ENCODE results near the gene FEN1.

The FEN1 gene

DNA sequence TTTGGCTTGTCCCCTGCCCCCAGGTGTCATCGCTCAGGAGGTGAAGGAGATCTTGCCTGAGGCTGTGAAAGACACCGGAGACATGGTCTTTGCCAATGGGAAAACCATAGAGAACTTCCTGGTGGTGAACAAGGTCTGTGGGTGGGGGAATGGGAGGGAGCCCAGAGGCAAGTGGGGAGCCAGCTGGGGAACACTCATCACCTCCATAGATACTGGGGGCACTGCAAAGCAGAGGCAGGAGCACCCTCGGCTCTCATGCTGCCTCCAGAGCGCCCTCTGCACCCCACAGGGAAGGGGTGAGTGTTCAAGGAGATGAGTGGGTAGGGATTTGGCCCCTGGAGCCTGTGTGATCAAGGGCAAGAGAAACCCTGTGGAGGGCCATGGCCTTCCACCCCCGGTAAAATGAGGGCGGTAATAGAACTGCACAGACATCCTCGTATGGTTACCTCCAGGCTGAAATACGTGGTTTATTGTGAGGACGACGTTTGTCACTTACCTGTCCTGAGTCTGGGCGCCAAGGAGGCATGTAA, 14.3 kb upstream of the FEN1 start:
- ChIA-PET POLR2A (no interaction called here), CTCF (interaction anchor here (1.0 kb wide), 1 partner anchor 31 kb away, joined by 3 read pairs; no protein-coding TSS in a partner anchor)
- no peak for DNase-seq (ENCODE audit: extremely low spot score)
- no peak for TF ChIP-seq HDGF (IDR thresholded peaks at IDR 0.05; ENCODE audit: borderline replicate concordance)
- no peak for TF ChIP-seq ZNF384 (IDR thresholded peaks at IDR 0.05)
- TF ChIP-seq L3MBTL2 (conservative IDR thresholded peaks at IDR 0.05): no peak
- no peak for TF ChIP-seq ELF4 (IDR thresholded peaks at IDR 0.05)
- TF ChIP-seq SUZ12 (IDR thresholded peaks at IDR 0.05): no peak
- no peak for TF ChIP-seq CTBP1 (IDR thresholded peaks at IDR 0.05; ENCODE audit: borderline replicate concordance)
- no peak for TF ChIP-seq FOXK2 (IDR thresholded peaks at IDR 0.05)
- no peak for TF ChIP-seq BHLHE40 (IDR thresholded peaks at IDR 0.05; ENCODE audit: borderline replicate concordance)

DNA sequence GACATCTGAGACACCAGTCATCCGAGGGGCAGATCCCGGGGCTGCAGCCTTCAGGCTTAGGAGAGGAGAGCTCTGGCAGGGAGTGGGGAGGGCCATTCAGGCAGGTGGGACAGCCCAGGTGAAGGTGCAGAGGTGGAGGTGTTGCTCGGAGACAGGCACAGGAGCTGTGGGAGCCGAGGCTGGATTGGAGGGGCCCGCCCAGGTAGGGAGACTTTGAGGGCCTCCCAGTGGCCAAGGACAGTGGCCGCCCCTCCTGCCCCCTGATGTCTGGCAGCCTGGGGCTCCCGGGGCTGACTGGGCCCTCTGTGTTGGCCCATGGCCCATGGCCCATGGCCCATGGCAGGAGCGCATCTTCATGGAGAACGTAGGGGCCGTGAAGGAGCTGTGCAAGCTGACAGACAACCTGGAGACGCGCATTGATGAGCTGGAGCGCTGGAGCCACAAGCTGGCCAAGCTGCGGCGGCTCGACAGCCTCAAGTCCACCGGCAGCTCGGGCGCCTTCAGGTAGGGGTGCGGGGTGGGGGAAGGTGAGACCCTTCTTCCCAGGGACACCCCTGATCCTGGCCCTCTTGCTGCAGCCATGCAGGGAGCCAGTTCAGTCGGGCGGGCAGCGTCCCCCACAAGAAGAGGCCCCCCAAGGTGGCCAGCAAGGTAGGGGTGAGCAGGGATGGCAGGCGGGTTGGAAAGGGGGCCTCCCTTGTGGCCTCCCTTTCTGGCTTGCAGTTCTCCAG, 13.6 kb upstream of the FEN1 start:
- no peak for DNase-seq (ENCODE audit: extremely low spot score)
- CTCF ChIA-PET: interaction anchor here (1.0 to 1.2 kb wide), 2 partner anchors 32 to 35 kb away, joined by 3 read pairs; no protein-coding TSS in a partner anchor
- TF ChIP-seq ZNF384 (IDR thresholded peaks at IDR 0.05) (no peak), NFRKB (IDR thresholded peaks at IDR 0.05) (no peak), BHLHE40 (IDR thresholded peaks at IDR 0.05; ENCODE audit: borderline replicate concordance) (no peak), ELF4 (IDR thresholded peaks at IDR 0.05) (no peak), TARDBP (IDR thresholded peaks at IDR 0.05) (no peak), FOXA1 (IDR thresholded peaks at IDR 0.05) (no peak), HDGF (IDR thresholded peaks at IDR 0.05; ENCODE audit: borderline replicate concordance) (no peak), SUZ12 (IDR thresholded peaks at IDR 0.05) (no peak), SP1 (IDR thresholded peaks at IDR 0.05) (no peak), CTBP1 (IDR thresholded peaks at IDR 0.05; ENCODE audit: borderline replicate concordance) (no peak), ARNT (IDR thresholded peaks at IDR 0.05) (no peak), FOXK2 (IDR thresholded peaks at IDR 0.05) (no peak), FOXM1 (IDR thresholded peaks at IDR 0.05; ENCODE audit: borderline replicate concordance) (no peak)
- TF ChIP-seq, protein P1, sequence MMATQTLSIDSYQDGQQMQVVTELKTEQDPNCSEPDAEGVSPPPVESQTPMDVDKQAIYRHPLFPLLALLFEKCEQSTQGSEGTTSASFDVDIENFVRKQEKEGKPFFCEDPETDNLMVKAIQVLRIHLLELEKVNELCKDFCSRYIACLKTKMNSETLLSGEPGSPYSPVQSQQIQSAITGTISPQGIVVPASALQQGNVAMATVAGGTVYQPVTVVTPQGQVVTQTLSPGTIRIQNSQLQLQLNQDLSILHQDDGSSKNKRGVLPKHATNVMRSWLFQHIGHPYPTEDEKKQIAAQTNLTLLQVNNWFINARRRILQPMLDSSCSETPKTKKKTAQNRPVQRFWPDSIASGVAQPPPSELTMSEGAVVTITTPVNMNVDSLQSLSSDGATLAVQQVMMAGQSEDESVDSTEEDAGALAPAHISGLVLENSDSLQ (IDR thresholded peaks at IDR 0.05): no peak
- POLR2A ChIA-PET: interaction anchor here (1.2 to 1.7 kb wide), 2 partner anchors 11 to 13 kb away, joined by 4 to 10 read pairs; partner anchors contain the start of genes FEN1 and TMEM258

GRCh38 chr11:61779666-61780525, 12.8 kb upstream of the FEN1 start:
- no peak for DNase-seq (ENCODE audit: extremely low spot score)
- ChIA-PET POLR2A (interaction anchor here (0.6 to 1.7 kb wide), 3 partner anchors 10 to 112 kb away, joined by 3 to 10 read pairs (median 4); partner anchors contain the start of genes FEN1 and TMEM258), CTCF (interaction anchor here (0.9 to 1.3 kb wide), 4 partner anchors 28 to 36 kb away, joined by 3 to 6 read pairs (median 4); no protein-coding TSS in a partner anchor)
- TF ChIP-seq FOXM1 (IDR thresholded peaks at IDR 0.05; ENCODE audit: borderline replicate concordance) (no peak), L3MBTL2 (conservative IDR thresholded peaks at IDR 0.05) (no peak), NFRKB (IDR thresholded peaks at IDR 0.05) (no peak), HDGF (IDR thresholded peaks at IDR 0.05; ENCODE audit: borderline replicate concordance) (no peak), SP1 (IDR thresholded peaks at IDR 0.05) (no peak), ARNT (IDR thresholded peaks at IDR 0.05) (no peak), SUZ12 (IDR thresholded peaks at IDR 0.05) (no peak), BHLHE40 (IDR thresholded peaks at IDR 0.05; ENCODE audit: borderline replicate concordance) (no peak), TARDBP (IDR thresholded peaks at IDR 0.05) (no peak), LEF1 (IDR thresholded peaks at IDR 0.05; ENCODE audit: borderline replicate concordance) (no peak), FOXK2 (IDR thresholded peaks at IDR 0.05) (no peak), ELF4 (IDR thresholded peaks at IDR 0.05) (no peak)

- ChIA-PET POLR2A (interaction anchor here (1.2 to 1.7 kb wide), 2 partner anchors 10 to 12 kb away, joined by 4 to 10 read pairs; partner anchors contain the start of genes FEN1 and TMEM258), CTCF (interaction anchor here (0.9 to 1.3 kb wide), 3 partner anchors 29 to 37 kb away, joined by 3 to 6 read pairs (median 4); no protein-coding TSS in a partner anchor)
- DNase-seq (ENCODE audit: extremely low spot score): no peak
- TF ChIP-seq FOXA1 (IDR thresholded peaks at IDR 0.05) (no peak), HDGF (IDR thresholded peaks at IDR 0.05; ENCODE audit: borderline replicate concordance) (no peak), ELF4 (IDR thresholded peaks at IDR 0.05) (no peak)
Measured at GRCh38 chr11:61780581-61781162, 12.0 kb upstream of the FEN1 start.

DNA sequence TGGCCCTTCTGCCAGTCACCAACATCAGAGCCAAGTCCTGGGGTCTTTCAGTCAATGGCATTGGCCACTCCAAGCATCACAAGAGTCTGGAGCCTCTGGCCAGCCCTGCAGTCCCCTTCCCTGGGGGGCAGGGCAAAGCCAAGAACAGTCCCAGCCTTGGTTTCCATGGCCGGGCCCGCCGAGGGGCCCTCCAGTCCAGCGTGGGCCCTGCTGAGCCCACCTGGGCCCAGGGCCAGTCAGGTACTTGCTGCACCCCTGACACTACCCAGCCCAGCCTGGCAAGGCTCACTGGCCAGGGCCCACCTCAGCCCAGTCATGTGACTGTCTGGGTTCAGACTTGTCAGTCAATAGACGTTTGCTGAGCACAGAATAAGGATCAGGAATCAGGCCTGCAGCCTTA, 11.1 kb upstream of the FEN1 start:
- TF ChIP-seq FOXA1 (IDR thresholded peaks at IDR 0.05): no peak
- TF ChIP-seq BHLHE40 (IDR thresholded peaks at IDR 0.05; ENCODE audit: borderline replicate concordance): no peak
- TF ChIP-seq TARDBP (IDR thresholded peaks at IDR 0.05): no peak
- TF ChIP-seq CTBP1 (IDR thresholded peaks at IDR 0.05; ENCODE audit: borderline replicate concordance): no peak
- TF ChIP-seq LEF1 (IDR thresholded peaks at IDR 0.05; ENCODE audit: borderline replicate concordance): no peak
- no peak for TF ChIP-seq FOXK2 (IDR thresholded peaks at IDR 0.05)
- no peak for TF ChIP-seq ARNT (IDR thresholded peaks at IDR 0.05)
- TF ChIP-seq, protein P1 (IDR thresholded peaks at IDR 0.05): no peak
- no peak for TF ChIP-seq L3MBTL2 (conservative IDR thresholded peaks at IDR 0.05)
- TF ChIP-seq HDGF (IDR thresholded peaks at IDR 0.05; ENCODE audit: borderline replicate concordance): no peak
- TF ChIP-seq SUZ12 (IDR thresholded peaks at IDR 0.05): no peak
- no peak for TF ChIP-seq ZNF384 (IDR thresholded peaks at IDR 0.05)
- no peak for TF ChIP-seq SP1 (IDR thresholded peaks at IDR 0.05)
- no peak for TF ChIP-seq FOXM1 (IDR thresholded peaks at IDR 0.05; ENCODE audit: borderline replicate concordance)
- no peak for TF ChIP-seq ELF4 (IDR thresholded peaks at IDR 0.05)
- TF ChIP-seq NFRKB (IDR thresholded peaks at IDR 0.05): no peak
- ChIA-PET CTCF (no interaction called here), POLR2A (interaction anchor here (2.7 kb wide), 1 partner anchor 11 kb away, joined by 17 read pairs; the partner anchor contains the start of genes FEN1 and TMEM258)
- no peak for DNase-seq (ENCODE audit: extremely low spot score)
